Chondrocyte (in vitro differentiated cells): ENCODE measurements around the gene RUNX1. TPM values are rescaled to one million over a fixed set of nuclear protein-coding genes. Genes with fewer than 3 reads are reported as not detected.

Experiments
- DNase-seq: peaks from one replicate; pipeline ENCODE4 v3.0.0; 2021; ENCODE audit warnings: mixed read lengths, low spot score
- H3K27ac Mint-ChIP-seq: one replicate; pipeline ENCODE4 v1.8.0; 2021; ENCODE audit warnings: mild to moderate bottlenecking, moderate library complexity, mixed read lengths; ENCODE audit not compliant: unreplicated experiment
- H3K27me3 Mint-ChIP-seq: 2 replicates; pipeline ENCODE4 v1.8.0; 2021; ENCODE audit warnings: low read depth, mixed read lengths
- H3K36me3 Mint-ChIP-seq: 2 replicates; pipeline ENCODE4 v1.8.0; 2021; ENCODE audit warnings: low read depth, mixed read lengths
- H3K4me1 Mint-ChIP-seq: 2 replicates; pipeline ENCODE4 v1.8.0; 2021; ENCODE audit warnings: low read depth, mild to moderate bottlenecking, mixed read lengths
- H3K4me3 Mint-ChIP-seq: one replicate; pipeline ENCODE4 v1.8.0; 2021; ENCODE audit warnings: mild to moderate bottlenecking, moderate library complexity, mixed read lengths; ENCODE audit not compliant: unreplicated experiment
- H3K9me3 Mint-ChIP-seq: 2 replicates; pipeline ENCODE4 v1.8.0; 2021; ENCODE audit warnings: low read depth, mixed read lengths
- CTCF ChIP-seq: fragments of 200-600 bp; sonication (generic); IDR thresholded peaks from 2 replicates; pipeline ENCODE4 v1.5.0; 2021; ENCODE audit warnings: antibody characterized with exemption, mild to moderate bottlenecking, moderate library complexity
- total RNA-seq: library from RNA; stranded (reverse); gene quantifications from 3 replicates; pipeline ENCODE4 v1.2.1, GENCODE V29; 2021

The RUNX1 gene
- total RNA-seq, 1 donor from 2014 or later = 37.9 TPM

- TF ChIP-seq CTCF = no peak
These were observed 5.0 kb downstream of the RUNX1 start for GRCh38 chr21:35044128-35044527.

GRCh38 chr21:35043549-35043948 is 5.6 kb downstream of the RUNX1 start:
- peaks cover 35% of the 10 kb centered on the region for H3K4me1 Mint-ChIP-seq
- DNase-seq = no peak
- no peaks in the 10 kb centered on the region for H3K27me3 Mint-ChIP-seq
- no peak for TF ChIP-seq CTCF
- H3K4me3 Mint-ChIP-seq = no peak overlapping the region
- H3K9me3 Mint-ChIP-seq = no peaks in the 10 kb centered on the region
- H3K36me3 Mint-ChIP-seq = peaks cover 4% of the 10 kb centered on the region
- H3K27ac Mint-ChIP-seq = no peak overlapping the region

More at GRCh38 chr21:35044128-35044527, 5.0 kb downstream of the RUNX1 start:
- no peaks in the 10 kb centered on the region for H3K9me3 Mint-ChIP-seq
- H3K4me3 Mint-ChIP-seq = no peak overlapping the region
- peaks cover 41% of the 10 kb centered on the region for H3K4me1 Mint-ChIP-seq
- H3K27me3 Mint-ChIP-seq = no peaks in the 10 kb centered on the region
- DNase-seq = no peak
- no peak overlapping the region for H3K27ac Mint-ChIP-seq
- peaks cover 4% of the 10 kb centered on the region for H3K36me3 Mint-ChIP-seq

GRCh38 chr21:35042836-35043235 is 6.3 kb downstream of the RUNX1 start:
- H3K4me3 Mint-ChIP-seq = no peak overlapping the region

GRCh38 chr21:35041881-35042280 is 7.2 kb downstream of the RUNX1 start:
- Mint-ChIP-seq H3K9me3 (no peaks in the 10 kb centered on the region), H3K4me3 (no peak overlapping the region)

More at GRCh38 chr21:35042836-35043235, 6.3 kb downstream of the RUNX1 start:
- no peak for TF ChIP-seq CTCF
- Mint-ChIP-seq H3K36me3 (peaks cover 4% of the 10 kb centered on the region), H3K9me3 (no peaks in the 10 kb centered on the region), H3K27ac (no peak overlapping the region), H3K4me1 (peaks cover 28% of the 10 kb centered on the region), H3K27me3 (no peaks in the 10 kb centered on the region)
- no peak for DNase-seq

GRCh38 chr21:35041122-35041521 is 8.0 kb downstream of the RUNX1 start:
- H3K27ac Mint-ChIP-seq = no peak overlapping the region
- H3K4me3 Mint-ChIP-seq = no peak overlapping the region
- no peaks in the 10 kb centered on the region for H3K27me3 Mint-ChIP-seq
- DNase-seq = no peak
- H3K4me1 Mint-ChIP-seq = peaks cover 11% of the 10 kb centered on the region
- no peaks in the 10 kb centered on the region for H3K9me3 Mint-ChIP-seq
- peaks cover 4% of the 10 kb centered on the region for H3K36me3 Mint-ChIP-seq
- TF ChIP-seq CTCF = no peak

More at GRCh38 chr21:35041881-35042280, 7.2 kb downstream of the RUNX1 start:
- Mint-ChIP-seq H3K4me1 (peaks cover 19% of the 10 kb centered on the region), H3K27me3 (no peaks in the 10 kb centered on the region), H3K27ac (no peak overlapping the region), H3K36me3 (peaks cover 4% of the 10 kb centered on the region)
- no peak for DNase-seq
- no peak for TF ChIP-seq CTCF
